Measurements from ENCODE around the gene KLF8.

GRCh38 chrX:56318076-56318475 lies 85.9 kb downstream of the KLF8 start:
- TF ChIP-seq POLR2AphosphoS5 (IDR thresholded peaks at IDR 0.05) (no peak), EZH2 (IDR thresholded peaks at IDR 0.05; ENCODE audit: borderline replicate concordance, insufficient read depth, low read length, poor library complexity, severe bottlenecking) (no peak), CTCF (IDR thresholded peaks at IDR 0.05; ENCODE audit: poor library complexity, severe bottlenecking) (no peak), EP300 (conservative IDR thresholded peaks at IDR 0.05; ENCODE audit: poor library complexity, severe bottlenecking) (no peak), RAD21 (conservative IDR thresholded peaks at IDR 0.05) (no peak), MXI1 (conservative IDR thresholded peaks at IDR 0.05; ENCODE audit: poor library complexity, severe bottlenecking) (no peak), TAF1 (IDR thresholded peaks at IDR 0.05; ENCODE audit: low read depth) (no peak), SMC3 (conservative IDR thresholded peaks at IDR 0.05; ENCODE audit: poor library complexity) (no peak), REST (IDR thresholded peaks at IDR 0.05; ENCODE audit: borderline replicate concordance) (no peak)

Data from neural cell (in vitro differentiated cells).